ENCODE data around the gene C6orf58.
"Not testable (repeated sequence)": the region's sequence is repeated elsewhere in the genome, so short reads cannot be mapped to it uniquely, and the experiment has no call there.

The C6orf58 gene

GRCh38 chr6:127590344-127590743 is 13.4 kb downstream of the C6orf58 start:
- no peak for DNase-seq (ENCODE audit: low read depth)

GRCh38 chr6:127592964-127593363 is 16.0 kb downstream of the C6orf58 start:
- no peak for DNase-seq (ENCODE audit: low read depth)

GRCh38 chr6:127593456-127593855 is 16.5 kb downstream of the C6orf58 start:
- DNase-seq (ENCODE audit: low read depth) = not testable (repeated sequence)

- no peak for DNase-seq (ENCODE audit: low read depth)
These were observed 29.2 kb downstream of the C6orf58 start for GRCh38 chr6:127606131-127606562.

- no peak for DNase-seq (ENCODE audit: low read depth)
These were observed 31.7 kb downstream of the C6orf58 start for GRCh38 chr6:127608554-127609270.

GRCh38 chr6:127618729-127619128 is 41.8 kb downstream of the C6orf58 start:
- DNase-seq (ENCODE audit: low read depth) = no peak

GRCh38 chr6:127630800-127631199 is 53.8 kb downstream of the C6orf58 start:
- no peak for DNase-seq (ENCODE audit: low read depth)

- DNase-seq (ENCODE audit: low read depth) = no peak
These were observed 57.2 kb downstream of the C6orf58 start for GRCh38 chr6:127634178-127634577.

GRCh38 chr6:127635091-127635490 is 58.1 kb downstream of the C6orf58 start:
- DNase-seq (ENCODE audit: low read depth) = no peak

GRCh38 chr6:127637830-127638409 is 60.9 kb downstream of the C6orf58 start:
- no peak for DNase-seq (ENCODE audit: low read depth)
